HCT116 (cell line): Measurements from ENCODE around the gene MEX3B. TPM values are rescaled to one million over a fixed set of nuclear protein-coding genes. Genes with fewer than 3 reads are reported as not detected.
A peak's percentile ranks its signal among the peaks of the same experiment; 100 is the strongest.
"Not testable (repeated sequence)": the region's sequence is repeated elsewhere in the genome, so short reads cannot be mapped to it uniquely, and the experiment has no call there.

Experiments used
- ATAC-seq: fragments of 200-7000 bp; cut with Tn5 transposase; 2 replicates; pipeline ENCODE4 v1.9.1; 2020; ENCODE audit warnings: mild to moderate bottlenecking, moderate library complexity
- BruUV-seq: library from RNA; stranded (reverse); fragments of 400-500 nt; replicated peaks from 2 replicates; lab custom pipeline; 2021; lab: Mats Ljungman, UMichigan
- CTCF ChIA-PET: fragments of 300-600 bp; sonication (Branson Sonifier 250); formaldehyde crosslinking; loops from one replicate; lab custom pipeline; 2021; ENCODE audit warnings: antibody characterized with exemption; lab: Charles Lee
- POLR2A ChIA-PET: fragments of 300-600, 350-600 bp; sonication (Branson Sonifier 250); formaldehyde crosslinking; loops from one replicate; lab custom pipeline; 2021; ENCODE audit warnings: antibody characterized with exemption; lab: Charles Lee
- RAD21 ChIA-PET, 2 experiments: fragments of 300-600 bp; sonication (Branson Sonifier 250); formaldehyde crosslinking; loops; one replicate each; lab custom pipeline; 2023; ENCODE audit warnings: low total read pairs in 2 of 2; ENCODE audit not compliant: uncharacterized antibody in 2 of 2, unreplicated experiment in 2 of 2, low non-redundant PET in 1 of 2; lab: Charles Lee
- DNase-seq: peaks from one replicate; pipeline ENCODE4 v3.0.0-alpha.2; 2010; ENCODE audit warnings: low read depth, low spot score
- H2AFZ ChIP-seq: fragments of 200-600 bp; shearing (Covaris generic), sonication (generic); 2 replicates; pipeline ENCODE4 v1.6.1; 2017; ENCODE audit warnings: low read depth, mixed run types, mixed read lengths, antibody characterized with exemption, low read length; ENCODE audit not compliant: poor library complexity, severe bottlenecking
- H3K27ac ChIP-seq: 2 replicates; pipeline ENCODE4 v1.5.1; 2012; ENCODE audit warnings: low read depth, low read length
- H3K27me3 ChIP-seq: fragments of 200-600 bp; sonication (generic); 2 replicates; pipeline ENCODE4 v1.6.1; 2016; ENCODE audit warnings: mixed run types, low read length, mixed read lengths; ENCODE audit not compliant: insufficient read depth
- H3K36me3 ChIP-seq, 2 experiments: fragments of 200-500 bp in 1 of 2; fragments of 200-600 bp in 1 of 2; sonication (Bioruptor generic) in 1 of 2; sonication (generic) in 1 of 2; 2 replicates each; pipeline versions ENCODE4 v1.5.1 to v1.6.1; 2014 to 2016; ENCODE audit warnings: low read length in 2 of 2, inconsistent platforms in 1 of 2, mixed read lengths in 1 of 2, mixed run types in 1 of 2; ENCODE audit not compliant: insufficient read depth in 2 of 2, control insufficient read depth in 1 of 2
- H3K4me1 ChIP-seq, 2 experiments: fragments of 200-600 bp in 1 of 2; sonication (generic) in 1 of 2; 2 replicates each; pipeline versions ENCODE4 v1.5.1 to v1.6.1; 2012 to 2017; ENCODE audit warnings: low read length in 2 of 2, inconsistent platforms in 1 of 2, mild to moderate bottlenecking in 1 of 2, mixed read lengths in 1 of 2, mixed run types in 1 of 2, moderate library complexity in 1 of 2; ENCODE audit not compliant: insufficient read depth in 2 of 2, control insufficient read depth in 1 of 2
- H3K4me2 ChIP-seq: fragments of 200-600 bp; sonication (generic); 2 replicates; pipeline ENCODE4 v1.6.1; 2017; ENCODE audit warnings: mixed run types, low read length, mixed read lengths
- H3K4me3 ChIP-seq, 2 experiments: fragments of 200-600 bp in 1 of 2; sonication (generic) in 1 of 2; replicated peaks in 1 of 2; 2 replicates each; pipeline ENCODE4 v1.5.1; 2011 to 2016; ENCODE audit warnings: low read length in 2 of 2, control low read depth in 1 of 2, low read depth in 1 of 2, mild to moderate bottlenecking in 1 of 2, mixed read lengths in 1 of 2, mixed run types in 1 of 2
- H3K79me2 ChIP-seq: fragments of 200-600 bp; sonication (generic); 2 replicates; pipeline ENCODE4 v1.6.1; 2017; ENCODE audit warnings: mild to moderate bottlenecking, mixed run types, low read length, moderate library complexity, mixed read lengths; ENCODE audit not compliant: insufficient read depth
- H3K9ac ChIP-seq: fragments of 200-600 bp; sonication (generic); 2 replicates; pipeline ENCODE4 v1.6.1; 2016; ENCODE audit warnings: low read length, mixed read lengths
- H3K9me2 ChIP-seq: fragments of 200-600 bp; sonication (generic), shearing (Covaris generic); 2 replicates; pipeline ENCODE4 v1.6.1; 2017; ENCODE audit warnings: mixed run types, mild to moderate bottlenecking, moderate library complexity; ENCODE audit not compliant: insufficient read depth
- H3K9me3 ChIP-seq, 2 experiments: fragments of 200-500 bp in 1 of 2; fragments of 200-600 bp in 1 of 2; sonication (Bioruptor generic) in 1 of 2; sonication (generic) in 1 of 2; 2 replicates each; pipeline ENCODE4 v1.6.1; 2014 to 2017; ENCODE audit warnings: low read length in 2 of 2, mixed read lengths in 2 of 2, inconsistent platforms in 1 of 2, low read depth in 1 of 2, mild to moderate bottlenecking in 1 of 2, mixed run types in 1 of 2, moderate library complexity in 1 of 2; ENCODE audit not compliant: control insufficient read depth in 1 of 2, insufficient read depth in 1 of 2
- H4K20me1 ChIP-seq: fragments of 200-600 bp; sonication (generic), shearing (Covaris generic); 2 replicates; pipeline ENCODE4 v1.6.1; 2017; ENCODE audit warnings: mixed run types, mild to moderate bottlenecking, moderate library complexity; ENCODE audit not compliant: insufficient read depth
- CTCF ChIP-seq, 3 experiments: fragments of 200-600 bp in 1 of 3; sonication (generic) in 1 of 3; IDR thresholded peaks in 2 of 3; conservative IDR thresholded peaks in 1 of 3; 2 replicates each; pipeline ENCODE4 v1.5.1; 2012 to 2017; ENCODE audit warnings: low read depth in 2 of 3, low read length in 2 of 3, antibody characterized with exemption in 1 of 3, borderline replicate concordance in 1 of 3, control low read depth in 1 of 3, mild to moderate bottlenecking in 1 of 3, mixed read lengths in 1 of 3, mixed run types in 1 of 3, moderate library complexity in 1 of 3; ENCODE audit not compliant: insufficient read depth in 1 of 3
- intact Hi-C: fragments of 100-400 bp; cut with micrococcal nuclease; formaldehyde crosslinking; loops from 2 replicates; pipeline ENCODE4 v1.10.0; 2022
- total RNA-seq: library from RNA; stranded (reverse); gene quantifications from one replicate; pipeline ENCODE4 v1.2.1, GENCODE V29; 2021; ENCODE audit not compliant: unreplicated experiment

MEX3B gene
- total RNA-seq, 1 experiment from 2014 or later, result 1.9 TPM

GRCh38 chr15:82003916-82004315 lies 41.9 kb downstream of the MEX3B start:
- ChIA-PET CTCF (no interaction called here), RAD21 (no interaction called here), POLR2A (no interaction called here)
- Histone ChIP-seq H3K9me2 (no peaks in the 10 kb centered on the region), H3K79me2 (no peaks in the 10 kb centered on the region), H3K36me3 (no peaks in the 10 kb centered on the region), H3K27me3 (no peaks in the 10 kb centered on the region), H3K4me1 (no peaks in the 10 kb centered on the region), H3K9ac (no peak overlapping the region), H3K4me3 (no peak overlapping the region), H4K20me1 (no peaks in the 10 kb centered on the region), H3K9me3 (no peaks in the 10 kb centered on the region), H2AFZ (no peak overlapping the region), H3K27ac (no peak overlapping the region), H3K4me2 (no peak overlapping the region)
- intact Hi-C loops, result no loop called here
- BruUV-seq, result no TSS peak
- DNase-seq (no peak), ATAC-seq (no peak)
- TF ChIP-seq CTCF (IDR thresholded peaks at IDR 0.05 in 2 of 3, conservative IDR thresholded peaks at IDR 0.05 in 1 of 3; ENCODE audit: borderline replicate concordance in 1 of 3, insufficient read depth in 1 of 3, low read depth in 2 of 3, low read length in 2 of 3), result no peak

- H3K9ac ChIP-seq, POLR2A ChIA-PET, H3K36me3 ChIP-seq, H3K9me3 ChIP-seq, intact Hi-C loops, CTCF ChIA-PET, H3K4me2 ChIP-seq, RAD21 ChIA-PET, H4K20me1 ChIP-seq, H3K27me3 ChIP-seq, H2AFZ ChIP-seq, DNase-seq, H3K4me1 ChIP-seq, H3K27ac ChIP-seq, H3K79me2 ChIP-seq, ATAC-seq, H3K9me2 ChIP-seq, H3K4me3 ChIP-seq: not testable (repeated sequence)
- TSS peak; percentile 43 for BruUV-seq
Measured at GRCh38 chr15:81995081-81995480, 50.7 kb downstream of the MEX3B start.
